Subcutaneous adipose tissue (tissue), 4 donors: ENCODE data around the gene LMF2. TPM values are rescaled to one million over a fixed set of nuclear protein-coding genes. Genes with fewer than 3 reads are reported as not detected.

ENCODE experiments used
- total RNA-seq, 4 donors: library from RNA; depleted of rRNA; stranded (reverse); fragments of >200 nt; gene quantifications; one replicate each; pipeline ENCODE4 v1.1.0, GENCODE V29; 2016
- TF ChIP-seq, protein P1 (sequence below): fragments of 450-650 bp; IDR thresholded peaks from one replicate; pipeline ENCODE4 v1.5.1; 2016; ENCODE audit warnings: low read depth, mild to moderate bottlenecking, control low read depth, antibody characterized with exemption, moderate library complexity

The LMF2 gene
- total RNA-seq, 4 donors from 2014 or later, result 24.1 to 76.3 (median 37.0) TPM

GRCh38 chr22:50483106-50483505 lies 24.4 kb downstream of the LMF2 start:
- TF ChIP-seq, protein P1, sequence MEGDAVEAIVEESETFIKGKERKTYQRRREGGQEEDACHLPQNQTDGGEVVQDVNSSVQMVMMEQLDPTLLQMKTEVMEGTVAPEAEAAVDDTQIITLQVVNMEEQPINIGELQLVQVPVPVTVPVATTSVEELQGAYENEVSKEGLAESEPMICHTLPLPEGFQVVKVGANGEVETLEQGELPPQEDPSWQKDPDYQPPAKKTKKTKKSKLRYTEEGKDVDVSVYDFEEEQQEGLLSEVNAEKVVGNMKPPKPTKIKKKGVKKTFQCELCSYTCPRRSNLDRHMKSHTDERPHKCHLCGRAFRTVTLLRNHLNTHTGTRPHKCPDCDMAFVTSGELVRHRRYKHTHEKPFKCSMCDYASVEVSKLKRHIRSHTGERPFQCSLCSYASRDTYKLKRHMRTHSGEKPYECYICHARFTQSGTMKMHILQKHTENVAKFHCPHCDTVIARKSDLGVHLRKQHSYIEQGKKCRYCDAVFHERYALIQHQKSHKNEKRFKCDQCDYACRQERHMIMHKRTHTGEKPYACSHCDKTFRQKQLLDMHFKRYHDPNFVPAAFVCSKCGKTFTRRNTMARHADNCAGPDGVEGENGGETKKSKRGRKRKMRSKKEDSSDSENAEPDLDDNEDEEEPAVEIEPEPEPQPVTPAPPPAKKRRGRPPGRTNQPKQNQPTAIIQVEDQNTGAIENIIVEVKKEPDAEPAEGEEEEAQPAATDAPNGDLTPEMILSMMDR, result no peak

DNA sequence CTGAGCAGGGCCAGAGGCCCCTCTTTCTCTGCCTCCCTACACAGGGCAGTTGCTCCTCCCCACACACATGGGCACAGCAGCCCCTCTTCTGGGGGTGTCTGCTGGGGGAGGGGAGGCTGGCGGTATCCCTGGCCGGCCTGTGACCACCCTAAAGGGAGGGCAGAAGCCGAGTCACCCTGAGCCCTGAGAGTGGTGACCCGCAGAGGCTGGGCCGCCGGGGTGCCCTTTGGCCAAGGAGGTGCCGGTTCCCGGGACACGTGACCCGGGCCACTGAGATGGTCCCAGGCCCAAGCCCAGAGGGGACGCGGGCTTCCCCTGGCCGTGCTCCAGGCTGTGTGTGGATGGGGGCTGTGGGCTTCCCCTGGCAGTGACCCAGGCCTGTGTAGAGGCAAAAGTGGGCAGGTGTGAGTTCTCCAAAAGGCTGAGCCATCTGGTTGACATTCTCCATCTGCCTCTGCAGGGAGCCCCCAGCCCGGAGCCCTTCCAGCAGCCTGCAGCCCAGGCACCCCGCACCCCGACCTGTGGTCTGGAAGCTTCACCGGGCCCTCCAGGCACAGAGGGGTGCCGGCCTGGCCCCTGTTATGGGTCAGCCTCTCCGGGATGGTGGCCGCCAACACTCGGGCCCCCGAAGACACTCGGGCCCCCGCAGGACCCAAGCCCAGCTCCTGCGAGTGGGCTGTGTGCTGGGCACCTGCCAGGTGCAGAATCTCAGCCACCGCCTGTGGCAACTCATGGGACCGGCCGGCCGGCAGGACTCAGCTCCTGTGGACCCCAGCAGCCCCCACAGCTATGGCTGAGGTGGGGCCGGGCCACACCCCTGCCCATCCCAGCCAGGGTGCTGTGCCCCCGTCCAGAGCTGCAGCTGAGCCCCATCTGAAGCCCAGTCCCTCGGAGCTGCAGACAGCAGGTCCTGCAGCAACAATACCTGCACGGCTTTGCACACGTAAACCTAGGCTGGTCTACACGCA lies 25.1 kb downstream of the LMF2 start:
- TF ChIP-seq, protein P1, result no peak

- TF ChIP-seq, protein P1, result no peak
These were observed 25.9 kb downstream of the LMF2 start, which contains the start of gene ADM2 for GRCh38 chr22:50481440-50482106. ADM2 (plus strand) TSS chr22:50481543; CDS start chr22:50481848, 305 bp downstream.

GRCh38 chr22:50481045-50481439 lies 26.5 kb downstream of the LMF2 start:
- TF ChIP-seq, protein P1, result no peak

- TF ChIP-seq, protein P1, result no peak
These were observed 27.8 kb downstream of the LMF2 start for GRCh38 chr22:50479721-50480120.

- TF ChIP-seq, protein P1, result no peak
These were observed 29.6 kb downstream of the LMF2 start for GRCh38 chr22:50477923-50478322.

DNA sequence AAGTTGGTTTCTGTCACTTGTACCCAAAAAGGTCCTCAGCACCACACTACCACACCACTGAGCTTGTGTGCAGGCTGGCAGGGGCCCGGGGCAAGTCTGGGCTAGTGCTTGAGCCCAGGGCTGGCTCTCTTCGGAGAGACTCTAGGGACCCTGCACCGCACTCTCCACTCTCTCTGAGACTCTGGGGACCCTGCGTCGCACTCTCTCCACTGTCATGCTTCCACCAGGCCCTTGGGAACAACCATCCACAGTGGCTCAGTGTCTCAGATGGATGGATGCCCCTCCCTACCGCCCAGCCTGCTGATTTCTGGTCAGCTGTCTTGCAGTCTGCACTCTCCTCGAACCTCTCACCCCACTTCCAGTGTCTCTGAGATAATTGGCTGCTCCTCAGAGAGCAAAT lies 30.6 kb downstream of the LMF2 start:
- TF ChIP-seq, protein P1, result no peak
